Measurements from ENCODE around the gene PHOSPHO1.

Gene PHOSPHO1

GRCh38 chr17:49241040-49241439 is 10.5 kb upstream of the PHOSPHO1 start:
- Histone ChIP-seq H3K36me3 (ENCODE audit: control insufficient read depth, insufficient read depth, low read length) (no peaks in the 10 kb centered on the region), H3K4me3 (ENCODE audit: low read length) (no peak overlapping the region), H3K4me1 (ENCODE audit: control insufficient read depth, insufficient read depth, low read length) (no peaks in the 10 kb centered on the region), H3K27me3 (ENCODE audit: control insufficient read depth, insufficient read depth, low read length) (peaks cover 3% of the 10 kb centered on the region), H3K9me3 (ENCODE audit: control insufficient read depth, low read length) (no peaks in the 10 kb centered on the region), H3K9ac (ENCODE audit: low read length) (no peak overlapping the region)

GRCh38 chr17:49240619-49241018 is 10.0 kb upstream of the PHOSPHO1 start:
- Histone ChIP-seq H3K9ac (ENCODE audit: low read length) (no peak overlapping the region), H3K27me3 (ENCODE audit: control insufficient read depth, insufficient read depth, low read length) (peaks cover 3% of the 10 kb centered on the region), H3K9me3 (ENCODE audit: control insufficient read depth, low read length) (no peaks in the 10 kb centered on the region), H3K4me3 (ENCODE audit: low read length) (no peak overlapping the region), H3K4me1 (ENCODE audit: control insufficient read depth, insufficient read depth, low read length) (no peaks in the 10 kb centered on the region), H3K36me3 (ENCODE audit: control insufficient read depth, insufficient read depth, low read length) (no peaks in the 10 kb centered on the region)

- Histone ChIP-seq H3K4me1 (ENCODE audit: control insufficient read depth, insufficient read depth, low read length) (no peaks in the 10 kb centered on the region), H3K36me3 (ENCODE audit: control insufficient read depth, insufficient read depth, low read length) (no peaks in the 10 kb centered on the region)
Observed at GRCh38 chr17:49239963-49240362, 9.4 kb upstream of the PHOSPHO1 start.

GRCh38 chr17:49235896-49236295 is 5.3 kb upstream of the PHOSPHO1 start:
- no peak overlapping the region for H3K4me3 ChIP-seq (ENCODE audit: low read length)

More at GRCh38 chr17:49239963-49240362, 9.4 kb upstream of the PHOSPHO1 start:
- Histone ChIP-seq H3K9me3 (ENCODE audit: control insufficient read depth, low read length) (no peaks in the 10 kb centered on the region), H3K27me3 (ENCODE audit: control insufficient read depth, insufficient read depth, low read length) (peaks cover 3% of the 10 kb centered on the region), H3K9ac (ENCODE audit: low read length) (no peak overlapping the region), H3K4me3 (ENCODE audit: low read length) (no peak overlapping the region)

GRCh38 chr17:49234509-49235080 is 4.0 kb upstream of the PHOSPHO1 start:
- H3K9ac ChIP-seq (ENCODE audit: low read length) = no peak overlapping the region
- H3K9me3 ChIP-seq (ENCODE audit: control insufficient read depth, low read length) = no peaks in the 10 kb centered on the region
- no peak overlapping the region for H3K4me3 ChIP-seq (ENCODE audit: low read length)
- peaks cover 5% of the 10 kb centered on the region for H3K4me1 ChIP-seq (ENCODE audit: control insufficient read depth, insufficient read depth, low read length)
- H3K27me3 ChIP-seq (ENCODE audit: control insufficient read depth, insufficient read depth, low read length) = peaks cover 27% of the 10 kb centered on the region
- H3K36me3 ChIP-seq (ENCODE audit: control insufficient read depth, insufficient read depth, low read length) = no peaks in the 10 kb centered on the region

More at GRCh38 chr17:49235896-49236295, 5.3 kb upstream of the PHOSPHO1 start:
- Histone ChIP-seq H3K9ac (ENCODE audit: low read length) (no peak overlapping the region), H3K9me3 (ENCODE audit: control insufficient read depth, low read length) (no peaks in the 10 kb centered on the region), H3K27me3 (ENCODE audit: control insufficient read depth, insufficient read depth, low read length) (peaks cover 14% of the 10 kb centered on the region), H3K36me3 (ENCODE audit: control insufficient read depth, insufficient read depth, low read length) (no peaks in the 10 kb centered on the region), H3K4me1 (ENCODE audit: control insufficient read depth, insufficient read depth, low read length) (peaks cover 2% of the 10 kb centered on the region)

- peaks cover 48% of the 10 kb centered on the region for H3K27me3 ChIP-seq (ENCODE audit: control insufficient read depth, insufficient read depth, low read length)
- H3K4me3 ChIP-seq (ENCODE audit: low read length) = no peak overlapping the region
- H3K4me1 ChIP-seq (ENCODE audit: control insufficient read depth, insufficient read depth, low read length) = peaks cover 5% of the 10 kb centered on the region
- H3K36me3 ChIP-seq (ENCODE audit: control insufficient read depth, insufficient read depth, low read length) = no peaks in the 10 kb centered on the region
- no peaks in the 10 kb centered on the region for H3K9me3 ChIP-seq (ENCODE audit: control insufficient read depth, low read length)
- no peak overlapping the region for H3K9ac ChIP-seq (ENCODE audit: low read length)
Observed at GRCh38 chr17:49231563-49231894, 942 bp upstream of the PHOSPHO1 start.

GRCh38 chr17:49229805-49230600 is 584 bp downstream of the PHOSPHO1 start:
- Histone ChIP-seq H3K27me3 (ENCODE audit: control insufficient read depth, insufficient read depth, low read length) (peaks cover 64% of the 10 kb centered on the region), H3K4me1 (ENCODE audit: control insufficient read depth, insufficient read depth, low read length) (peaks cover 5% of the 10 kb centered on the region), H3K9ac (ENCODE audit: low read length) (no peak overlapping the region), H3K36me3 (ENCODE audit: control insufficient read depth, insufficient read depth, low read length) (no peaks in the 10 kb centered on the region), H3K4me3 (ENCODE audit: low read length) (no peak overlapping the region), H3K9me3 (ENCODE audit: control insufficient read depth, low read length) (no peaks in the 10 kb centered on the region)

GRCh38 chr17:49229076-49229804 is 1.3 kb downstream of the PHOSPHO1 start:
- Histone ChIP-seq H3K36me3 (ENCODE audit: control insufficient read depth, insufficient read depth, low read length) (no peaks in the 10 kb centered on the region), H3K4me3 (ENCODE audit: low read length) (no peak overlapping the region), H3K9me3 (ENCODE audit: control insufficient read depth, low read length) (no peaks in the 10 kb centered on the region), H3K4me1 (ENCODE audit: control insufficient read depth, insufficient read depth, low read length) (peaks cover 5% of the 10 kb centered on the region), H3K9ac (ENCODE audit: low read length) (no peak overlapping the region), H3K27me3 (ENCODE audit: control insufficient read depth, insufficient read depth, low read length) (peaks cover 71% of the 10 kb centered on the region)

- H3K36me3 ChIP-seq (ENCODE audit: control insufficient read depth, insufficient read depth, low read length) = no peaks in the 10 kb centered on the region
- no peak overlapping the region for H3K4me3 ChIP-seq (ENCODE audit: low read length)
- peaks cover 5% of the 10 kb centered on the region for H3K4me1 ChIP-seq (ENCODE audit: control insufficient read depth, insufficient read depth, low read length)
- peaks cover 87% of the 10 kb centered on the region for H3K27me3 ChIP-seq (ENCODE audit: control insufficient read depth, insufficient read depth, low read length)
- no peaks in the 10 kb centered on the region for H3K9me3 ChIP-seq (ENCODE audit: control insufficient read depth, low read length)
- H3K9ac ChIP-seq (ENCODE audit: low read length) = no peak overlapping the region
Observed at GRCh38 chr17:49227436-49228261, 2.9 kb downstream of the PHOSPHO1 start.

GRCh38 chr17:49226771-49227435 is 3.7 kb downstream of the PHOSPHO1 start:
- H3K27me3 ChIP-seq (ENCODE audit: control insufficient read depth, insufficient read depth, low read length) = peaks cover 92% of the 10 kb centered on the region
- peaks cover 5% of the 10 kb centered on the region for H3K4me1 ChIP-seq (ENCODE audit: control insufficient read depth, insufficient read depth, low read length)

GRCh38 chr17:49225554-49226236 is 4.9 kb downstream of the PHOSPHO1 start:
- Histone ChIP-seq H3K9ac (ENCODE audit: low read length) (no peak overlapping the region), H3K4me1 (ENCODE audit: control insufficient read depth, insufficient read depth, low read length) (peaks cover under 1% of the 10 kb centered on the region), H3K9me3 (ENCODE audit: control insufficient read depth, low read length) (no peaks in the 10 kb centered on the region), H3K36me3 (ENCODE audit: control insufficient read depth, insufficient read depth, low read length) (no peaks in the 10 kb centered on the region), H3K4me3 (ENCODE audit: low read length) (no peak overlapping the region), H3K27me3 (ENCODE audit: control insufficient read depth, insufficient read depth, low read length) (peaks cover 81% of the 10 kb centered on the region)

More at GRCh38 chr17:49226771-49227435, 3.7 kb downstream of the PHOSPHO1 start:
- H3K9me3 ChIP-seq (ENCODE audit: control insufficient read depth, low read length) = no peaks in the 10 kb centered on the region
- H3K9ac ChIP-seq (ENCODE audit: low read length) = no peak overlapping the region
- H3K4me3 ChIP-seq (ENCODE audit: low read length) = no peak overlapping the region
- H3K36me3 ChIP-seq (ENCODE audit: control insufficient read depth, insufficient read depth, low read length) = no peaks in the 10 kb centered on the region

Measured in mucosa of stomach (tissue), 1 donor.